Left lobe of liver (tissue), 2 donors: ENCODE measurements around the gene PIK3C2B. TPM values are rescaled to one million over a fixed set of nuclear protein-coding genes. Genes with fewer than 3 reads are reported as not detected.
"Not testable (repeated sequence)": the region's sequence is repeated elsewhere in the genome, so short reads cannot be mapped to it uniquely, and the experiment has no call there.

Experiments
- ATAC-seq: fragments of 200-7000 bp; cut with Tn5 transposase; one replicate; pipeline ENCODE4 v1.9.1; 2020; ENCODE audit warnings: mild to moderate bottlenecking, moderate library complexity
- DNase-seq: peaks from one replicate; pipeline ENCODE4 v3.0.0-alpha.2; 2020; ENCODE audit warnings: low spot score
- total RNA-seq: library from RNA; stranded (reverse); gene quantifications from one replicate; pipeline ENCODE4 v1.2.1, GENCODE V29; 2021
- donor health status: DM: no; HTN: no; CAD: no; lungs with moderate emphysema.
- donor health status: DM: no; HTN: yes; CAD: no.

PIK3C2B gene
- total RNA-seq, 1 donor from 2014 or later, result 14.8 TPM

GRCh38 chr1:204509186-204509635 lies 14.6 kb upstream of the PIK3C2B start:
- no peak for DNase-seq
- ATAC-seq, result no peak

GRCh38 chr1:204507317-204508105 lies 12.9 kb upstream of the PIK3C2B start:
- DNase-seq, result no peak
- peak; percentile 37 for ATAC-seq

- ATAC-seq (peak; percentile 69), DNase-seq (peak; percentile 85)
These were observed 12.3 kb upstream of the PIK3C2B start for GRCh38 chr1:204506969-204507316.

DNA sequence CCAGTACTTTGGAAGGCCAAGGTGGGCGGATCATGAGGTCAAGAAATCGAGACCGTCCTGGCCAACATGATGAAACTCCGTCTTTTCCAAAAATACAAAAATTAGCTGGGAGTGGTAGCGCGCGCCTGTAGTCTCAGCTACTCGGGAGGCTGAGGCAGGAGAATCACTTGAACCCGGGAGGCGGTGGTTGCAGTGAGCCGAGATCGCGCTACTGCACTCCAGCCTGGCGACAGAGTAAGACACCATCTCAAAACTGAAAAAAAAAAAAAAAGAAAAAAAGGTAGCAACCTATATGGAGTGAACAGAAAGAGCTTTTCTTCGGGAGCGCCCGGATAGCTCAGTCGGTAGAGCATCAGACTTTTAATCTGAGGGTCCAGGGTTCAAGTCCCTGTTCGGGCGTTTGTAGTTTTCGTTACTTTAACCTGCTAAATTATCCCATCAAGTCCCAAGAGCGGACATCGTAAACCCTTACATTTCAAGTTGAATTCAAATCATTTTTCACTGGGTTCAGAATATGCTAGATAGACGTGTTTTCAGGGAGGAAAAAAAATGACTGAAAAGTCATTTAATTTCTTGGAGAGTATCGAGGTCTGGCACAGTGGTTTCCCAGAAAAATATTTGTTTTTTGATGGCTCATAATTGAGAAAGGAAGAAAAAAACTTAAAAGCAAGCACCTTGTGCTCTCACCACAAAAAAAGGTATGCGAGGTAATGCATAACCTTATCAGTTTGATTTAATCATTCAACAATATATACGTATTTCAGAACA lies 11.8 kb upstream of the PIK3C2B start:
- DNase-seq (peak; percentile 76), ATAC-seq (peak; percentile 79)

DNA sequence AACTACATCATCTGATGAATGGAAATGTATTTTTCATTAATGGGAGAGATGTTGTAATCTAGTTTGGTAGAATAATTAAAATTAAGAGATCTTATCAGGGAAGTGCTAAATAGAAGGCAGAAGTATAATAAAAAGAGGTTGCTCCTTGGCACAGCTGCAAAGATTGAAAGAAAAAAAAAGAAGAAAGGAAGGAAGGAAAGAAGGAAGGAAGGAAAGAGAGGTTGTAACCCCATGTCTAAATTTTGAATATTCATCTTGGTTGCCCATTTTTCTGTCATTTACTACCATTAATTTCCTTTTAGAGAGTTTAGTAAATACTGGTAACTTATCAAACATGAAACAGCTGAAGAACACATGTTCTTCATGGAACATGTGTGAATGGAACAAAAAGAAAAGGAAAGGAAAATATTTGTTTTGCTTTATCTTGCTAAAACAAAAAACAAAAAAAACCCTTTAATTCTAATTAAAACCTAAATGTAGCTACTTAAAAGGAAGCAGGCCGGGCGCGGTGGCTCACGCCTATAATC lies 11.1 kb upstream of the PIK3C2B start:
- DNase-seq (no peak), ATAC-seq (no peak)

DNA sequence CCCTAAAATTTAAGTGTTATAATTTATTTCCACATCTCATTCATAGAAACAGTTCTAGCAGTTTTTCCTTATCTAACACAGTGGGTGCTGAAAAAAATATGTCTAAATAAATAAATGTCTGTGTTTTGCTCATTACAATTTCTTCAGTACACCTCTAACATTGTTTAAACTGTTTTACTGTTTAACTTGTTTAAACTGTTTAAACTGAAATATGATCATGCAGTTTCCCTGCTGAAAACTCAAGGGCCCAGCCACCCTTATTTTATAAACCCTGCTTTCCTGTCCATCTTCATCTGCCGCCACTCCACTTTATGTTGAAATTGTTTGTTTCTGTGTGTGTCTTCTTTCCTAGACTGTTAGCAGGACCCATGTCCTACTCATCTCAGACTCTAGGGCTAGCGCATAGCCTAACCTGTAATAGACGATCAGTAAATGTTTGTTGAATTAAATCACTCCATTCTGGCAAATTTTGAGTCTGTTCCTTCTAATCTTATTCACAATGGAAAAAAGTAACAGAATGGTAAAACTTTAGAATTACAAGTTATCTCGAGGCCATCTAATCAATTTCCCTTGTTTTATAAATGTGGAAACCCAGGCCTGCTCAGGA lies 9.4 kb upstream of the PIK3C2B start:
- no peak for DNase-seq
- peak; percentile 25 for ATAC-seq

- peak; percentile 56 for ATAC-seq
- DNase-seq, result no peak
These were observed 8.7 kb upstream of the PIK3C2B start for GRCh38 chr1:204503122-204503912.

GRCh38 chr1:204502241-204502640 lies 7.6 kb upstream of the PIK3C2B start:
- ATAC-seq, result no peak
- no peak for DNase-seq

GRCh38 chr1:204499511-204500468 lies 5.2 kb upstream of the PIK3C2B start:
- no peak for DNase-seq
- ATAC-seq, result no peak

DNA sequence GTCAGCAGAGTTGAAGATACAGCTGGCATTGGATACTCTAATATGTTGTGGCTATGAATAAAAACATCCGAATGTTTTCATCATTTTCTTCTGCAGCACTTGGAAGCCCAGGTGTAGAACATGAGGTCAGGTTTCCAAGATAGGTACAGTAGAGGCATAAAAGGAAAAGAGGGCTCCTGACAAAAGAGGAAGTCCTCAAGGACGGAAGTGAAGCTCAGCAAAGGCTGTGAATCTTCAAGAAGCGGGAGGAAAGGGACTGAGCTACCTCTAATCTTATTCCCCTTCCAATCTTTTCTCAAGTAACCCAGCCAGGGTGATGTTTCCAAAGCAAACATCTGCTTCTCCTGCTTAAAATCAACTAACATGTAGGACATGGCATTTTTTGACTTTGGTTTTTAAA lies 4.4 kb upstream of the PIK3C2B start:
- DNase-seq (no peak), ATAC-seq (no peak)

DNA sequence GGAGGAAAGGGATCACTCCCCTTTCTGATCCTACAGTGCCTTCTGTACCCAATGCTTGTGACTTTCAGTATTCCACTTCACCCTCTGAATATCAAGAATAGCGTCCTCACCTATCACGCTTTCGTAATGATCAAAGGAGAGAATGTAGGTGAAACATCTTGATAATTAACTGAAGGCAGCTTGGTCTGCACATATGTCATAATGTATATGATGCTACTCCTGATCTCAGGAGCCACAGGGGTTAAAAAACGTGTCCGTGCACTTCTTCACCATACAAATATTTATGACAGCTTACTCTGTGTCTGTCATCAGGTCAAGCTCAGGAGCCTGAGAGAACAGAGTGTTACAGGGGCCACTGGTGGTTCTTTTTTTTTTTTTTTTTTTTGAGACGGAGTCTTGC lies 1.2 kb upstream of the PIK3C2B start:
- DNase-seq (no peak), ATAC-seq (no peak)

GRCh38 chr1:204495078-204495753 lies 611 bp upstream of the PIK3C2B start:
- no peak for DNase-seq
- ATAC-seq, result no peak

DNA sequence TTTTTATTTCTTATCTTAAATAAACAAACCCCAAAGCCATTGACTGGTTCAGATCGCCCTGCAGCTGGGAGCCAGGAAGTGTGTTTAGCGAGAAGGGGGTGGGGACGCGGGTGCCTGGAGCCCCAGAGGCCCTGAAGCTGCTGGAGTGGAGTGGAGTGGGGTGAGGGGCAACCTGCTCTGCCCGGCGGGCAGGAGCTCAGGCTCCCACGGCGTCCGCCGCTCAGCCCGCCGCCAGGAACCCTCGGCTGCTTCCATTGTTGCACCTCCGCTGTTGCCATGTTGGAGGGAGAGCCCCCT lies 673 bp downstream of the PIK3C2B start:
- DNase-seq (peak; percentile 86), ATAC-seq (peak; percentile 81)

DNA sequence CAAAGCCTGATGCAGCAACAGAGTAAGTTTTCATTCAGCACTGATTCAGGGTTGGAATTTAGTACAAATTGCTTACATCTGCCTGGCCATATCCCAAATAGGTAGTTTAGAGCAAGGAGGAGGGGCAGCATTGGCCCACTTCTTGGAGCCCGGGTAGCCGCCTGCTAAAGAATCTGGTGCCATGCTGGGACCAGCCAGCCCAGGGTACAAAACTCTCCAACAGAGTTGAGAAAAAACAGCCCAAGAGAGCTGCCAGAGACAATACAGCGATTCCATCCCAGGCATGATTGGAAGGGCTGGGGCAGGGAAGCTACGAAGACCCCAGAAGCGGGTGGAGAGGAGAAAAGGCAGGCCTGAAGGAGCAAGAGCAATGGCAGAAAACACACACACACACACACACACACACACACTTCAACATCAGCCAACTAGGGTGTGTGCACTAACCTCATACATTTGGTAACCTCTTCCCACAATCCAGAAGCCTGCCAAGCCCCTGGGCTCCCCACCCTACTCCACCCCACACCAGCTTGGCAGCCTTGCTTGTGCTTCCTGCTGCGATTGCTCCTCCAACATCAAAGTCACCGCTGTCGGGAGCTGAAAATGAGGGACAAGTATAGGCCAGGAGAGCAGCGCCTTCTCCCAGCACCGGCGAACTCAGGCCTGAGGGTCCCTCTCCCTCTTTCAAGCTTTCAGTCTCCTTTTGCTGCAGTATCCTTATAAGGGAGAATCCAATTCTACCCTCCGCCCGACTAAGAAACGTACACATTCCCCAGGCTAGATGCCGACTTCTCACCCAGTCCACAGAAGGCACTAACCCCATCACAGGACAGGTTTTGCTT lies 1.2 kb downstream of the PIK3C2B start:
- DNase-seq (peak; percentile 76), ATAC-seq (peak; percentile 41)

DNA sequence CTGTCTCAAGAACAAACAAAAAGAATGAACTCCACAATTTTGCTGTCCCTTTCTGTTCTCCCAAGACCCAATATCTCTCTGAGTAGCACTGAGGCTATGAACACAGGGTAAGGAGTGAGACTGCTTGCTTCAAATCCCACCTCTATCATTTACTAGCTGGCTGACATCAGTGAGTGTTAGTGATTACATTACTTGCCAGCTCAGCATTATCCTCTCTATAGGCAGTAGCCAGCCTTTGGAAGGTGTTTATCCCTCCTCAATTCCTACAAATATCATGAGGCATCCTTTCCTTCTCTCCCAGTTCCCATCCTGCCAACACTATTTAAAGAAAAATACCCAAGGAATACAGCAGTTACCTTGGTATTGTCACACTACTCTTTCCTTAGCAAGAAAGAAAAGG lies 3.0 kb downstream of the PIK3C2B start:
- DNase-seq (no peak), ATAC-seq (no peak)

- ATAC-seq (no peak), DNase-seq (no peak)
These were observed 7.4 kb downstream of the PIK3C2B start for GRCh38 chr1:204487256-204487615.

DNA sequence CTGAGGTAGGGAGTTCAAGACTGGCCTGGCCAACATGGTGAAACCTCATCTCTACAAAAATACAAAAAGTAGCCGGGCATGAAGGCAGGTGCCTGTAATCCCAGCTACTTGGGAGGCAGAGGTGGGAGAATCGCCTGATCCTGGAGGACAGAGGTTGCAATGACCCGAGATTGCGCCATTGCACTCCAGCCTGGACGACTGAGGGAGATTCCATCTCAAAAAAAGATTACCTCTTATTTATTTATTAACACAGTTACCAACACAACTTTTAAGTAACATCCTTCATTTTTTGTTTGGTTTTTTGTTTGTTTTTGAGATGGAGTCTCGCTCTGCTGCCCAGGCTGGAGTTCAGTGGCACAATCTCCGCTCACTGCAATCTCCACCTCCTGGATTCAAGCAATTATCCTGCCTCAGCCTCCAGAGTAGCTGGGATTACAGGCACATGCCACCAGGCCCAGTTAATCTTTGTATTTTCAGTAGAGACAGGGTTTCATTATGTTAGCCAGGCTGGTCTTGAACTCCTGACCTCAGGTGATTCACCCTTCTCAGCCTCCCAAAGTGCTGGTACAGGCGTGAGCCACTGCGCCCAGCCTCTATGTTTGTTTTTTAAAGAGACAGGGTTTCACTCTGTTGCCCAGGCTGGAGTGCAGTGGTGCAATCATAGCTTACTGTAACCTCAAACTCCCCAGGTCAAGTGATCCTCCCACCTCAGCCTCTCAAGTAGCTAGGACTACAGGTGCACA lies 7.9 kb downstream of the PIK3C2B start:
- DNase-seq, result not testable (repeated sequence)
- ATAC-seq, result peak; percentile 46

GRCh38 chr1:204483791-204484190 lies 10.8 kb downstream of the PIK3C2B start:
- DNase-seq, result no peak
- ATAC-seq, result no peak
